NCI-H2029 (cell line): ENCODE results near the gene TBC1D9.
"Not testable (repeated sequence)": the region's sequence is repeated elsewhere in the genome, so short reads cannot be mapped to it uniquely, and the experiment has no call there.

Experiments
- DNase-seq: peaks from one replicate; lab custom pipeline; 2025; lab: John Stamatoyannopoulos, UW

The TBC1D9 gene

GRCh38 chr4:140753329-140753728 lies 2.9 kb downstream of the TBC1D9 start:
- no peak for DNase-seq

- no peak for DNase-seq
Observed at GRCh38 chr4:140752291-140753068, 3.7 kb downstream of the TBC1D9 start.

- DNase-seq, result no peak
Observed at GRCh38 chr4:140750470-140750869, 5.7 kb downstream of the TBC1D9 start.

- DNase-seq, result no peak
Observed at GRCh38 chr4:140748171-140748570, 8.0 kb downstream of the TBC1D9 start.

- not testable (repeated sequence) for DNase-seq
Observed at GRCh38 chr4:140746546-140746945, 9.6 kb downstream of the TBC1D9 start.

GRCh38 chr4:140744421-140744820 lies 11.8 kb downstream of the TBC1D9 start:
- no peak for DNase-seq

- no peak for DNase-seq
Observed at GRCh38 chr4:140743194-140743931, 12.8 kb downstream of the TBC1D9 start.

- DNase-seq, result no peak
Observed at GRCh38 chr4:140742838-140743193, 13.4 kb downstream of the TBC1D9 start.

- no peak for DNase-seq
Observed at GRCh38 chr4:140740906-140741670, 15.1 kb downstream of the TBC1D9 start.

- no peak for DNase-seq
Observed at GRCh38 chr4:140740422-140740821, 15.8 kb downstream of the TBC1D9 start.

GRCh38 chr4:140739971-140740370 lies 16.2 kb downstream of the TBC1D9 start:
- no peak for DNase-seq

GRCh38 chr4:140738139-140738538 lies 18.0 kb downstream of the TBC1D9 start:
- DNase-seq, result no peak

GRCh38 chr4:140736669-140737343 lies 19.4 kb downstream of the TBC1D9 start:
- no peak for DNase-seq

GRCh38 chr4:140735779-140736391 lies 20.3 kb downstream of the TBC1D9 start:
- DNase-seq, result no peak

- DNase-seq, result no peak
Observed at GRCh38 chr4:140735317-140735716, 20.9 kb downstream of the TBC1D9 start.

GRCh38 chr4:140732780-140733179 lies 23.4 kb downstream of the TBC1D9 start:
- DNase-seq, result no peak

GRCh38 chr4:140729344-140730049 lies 26.7 kb downstream of the TBC1D9 start:
- no peak for DNase-seq

- DNase-seq, result no peak
Observed at GRCh38 chr4:140726776-140727500, 29.2 kb downstream of the TBC1D9 start.

GRCh38 chr4:140725556-140725955 lies 30.6 kb downstream of the TBC1D9 start:
- DNase-seq, result no peak

GRCh38 chr4:140724760-140725159 lies 31.4 kb downstream of the TBC1D9 start:
- DNase-seq, result no peak
